Testis (tissue), 3 donors: ENCODE results near the gene TMEM41B. TPM values are rescaled to one million over a fixed set of nuclear protein-coding genes. Genes with fewer than 3 reads are reported as not detected.

Experiments used
- DNase-seq: peaks from one replicate; pipeline ENCODE4 v3.0.0-alpha.2; 2019
- H3K27ac ChIP-seq, 2 donors: fragments of 200-600 bp; sonication (generic); one replicate each; pipeline ENCODE4 v1.5.1; 2019
- H3K27me3 ChIP-seq: fragments of 200-600 bp; sonication (generic); one replicate; pipeline ENCODE4 v1.5.1; 2019
- H3K36me3 ChIP-seq: fragments of 200-600 bp; sonication (generic); one replicate; pipeline ENCODE4 v1.5.1; 2017; ENCODE audit warnings: low read depth; ENCODE audit errors: missing control alignments
- H3K4me1 ChIP-seq: fragments of 200-600 bp; sonication (generic); one replicate; pipeline ENCODE4 v1.5.1; 2019
- H3K4me3 ChIP-seq, 2 donors: fragments of 200-600 bp; sonication (generic); one replicate each; pipeline ENCODE4 v1.5.1; 2017 to 2019
- H3K9me3 ChIP-seq: fragments of 200-600 bp; sonication (generic); one replicate; pipeline ENCODE4 v1.5.1; 2017
- CTCF ChIP-seq, 3 experiments: fragments of 450-650 bp in 2 of 3; fragments of 200-600 bp in 1 of 3; sonication (generic) in 1 of 3; IDR thresholded peaks; one replicate each; pipeline ENCODE4 v1.5.1; 2016 to 2019; ENCODE audit warnings: antibody characterized with exemption in 3 of 3, mild to moderate bottlenecking in 2 of 3, moderate library complexity in 1 of 3
- POLR2A ChIP-seq: fragments of 450-650 bp; IDR thresholded peaks from one replicate; pipeline ENCODE4 v1.6.1; 2017; ENCODE audit warnings: antibody characterized with exemption, mild to moderate bottlenecking, moderate library complexity
- WGBS, 2 donors: methylation state at CpG; one replicate each; pipeline ENCODE4 v1.1.5; 2018; 5-methylcytosine and 5-hydroxymethylcytosine counted together
- intact Hi-C: fragments of 100-400 bp; cut with DNase I; formaldehyde crosslinking; loops from one replicate; pipeline ENCODE4 v1.15.1; 2023; ENCODE audit warnings: low total_unique reads
- polyA plus RNA-seq: library from polyadenylated mRNA; stranded (reverse); fragments of 350-450 nt; fragmentation: Illumina TruSeq; extraction: RNeasy Lipid Tissue Mini Kit (QIAGEN cat#74804); gene quantifications from one replicate; pipeline ENCODE4 v1.2.3, GENCODE V29; 2014; ENCODE audit warnings: low read depth, low replicate concordance; ENCODE audit not compliant: insufficient read depth
- total RNA-seq, 2 donors: library from RNA; depleted of rRNA; stranded (reverse); fragments of >200 nt; gene quantifications; one replicate each; pipeline ENCODE4 v1.2.3, GENCODE V29; 2016

Gene TMEM41B
- total and polyA plus RNA-seq, 3 donors from 2014 or later: 24.2 to 42.6 (median 37.5) TPM

GRCh38 chr11:9273376-9274336 lies 40.7 kb downstream of the TMEM41B start:
- no peaks in the 10 kb centered on the region for H3K27me3 ChIP-seq
- 89 to 92% methylated on average over 15 of the region's 15 CpGs for WGBS, 2 donors
- no peaks in the 10 kb centered on the region for H3K9me3 ChIP-seq
- no peak overlapping the region for H3K4me3 ChIP-seq
- H3K36me3 ChIP-seq: no peaks in the 10 kb centered on the region
- no peak for TF ChIP-seq CTCF (IDR thresholded peaks at IDR 0.05)
- TF ChIP-seq POLR2A: no peak
- peaks cover 8% of the 10 kb centered on the region for H3K4me1 ChIP-seq
- DNase-seq: no peak
- H3K27ac ChIP-seq: no peak overlapping the region
- intact Hi-C loops: no loop called here

- no peak overlapping the region for H3K4me3 ChIP-seq
- H3K9me3 ChIP-seq: no peaks in the 10 kb centered on the region
- H3K4me1 ChIP-seq: peaks cover 4% of the 10 kb centered on the region
- DNase-seq: no peak
- TF ChIP-seq POLR2A (no peak), CTCF (IDR thresholded peaks at IDR 0.05) (no peak)
- no peak overlapping the region for H3K27ac ChIP-seq
- H3K36me3 ChIP-seq: no peaks in the 10 kb centered on the region
- H3K27me3 ChIP-seq: no peaks in the 10 kb centered on the region
- intact Hi-C loops: no loop called here
- 87 to 92% methylated on average over 2 of the region's 2 CpGs for WGBS, 2 donors
Observed at GRCh38 chr11:9269492-9270013, 44.8 kb downstream of the TMEM41B start.

GRCh38 chr11:9267680-9268079 lies 46.7 kb downstream of the TMEM41B start:
- no peak overlapping the region for H3K4me3 ChIP-seq
- WGBS, 2 donors: 89 to 94% methylated on average over 4 of the region's 4 CpGs
- no peak for TF ChIP-seq CTCF (IDR thresholded peaks at IDR 0.05)
- no peak for TF ChIP-seq POLR2A
- H3K36me3 ChIP-seq: no peaks in the 10 kb centered on the region
- DNase-seq: no peak
- no peak overlapping the region for H3K27ac ChIP-seq
- intact Hi-C loops: no loop called here
- H3K4me1 ChIP-seq: peaks cover 4% of the 10 kb centered on the region
- H3K27me3 ChIP-seq: no peaks in the 10 kb centered on the region
- no peaks in the 10 kb centered on the region for H3K9me3 ChIP-seq

GRCh38 chr11:9266926-9267325 lies 47.5 kb downstream of the TMEM41B start:
- TF ChIP-seq CTCF (IDR thresholded peaks at IDR 0.05): no peak
- TF ChIP-seq POLR2A: no peak
- H3K27me3 ChIP-seq: no peaks in the 10 kb centered on the region
- peaks cover 4% of the 10 kb centered on the region for H3K4me1 ChIP-seq
- H3K4me3 ChIP-seq: no peak overlapping the region
- intact Hi-C loops: no loop called here
- H3K27ac ChIP-seq: no peak overlapping the region
- 94% methylated on average over 8 of the region's 8 CpGs for WGBS, 2 donors
- no peak for DNase-seq
- H3K9me3 ChIP-seq: no peaks in the 10 kb centered on the region
- H3K36me3 ChIP-seq: no peaks in the 10 kb centered on the region
